GM19455 (cell line): ENCODE data around the gene PNPO.

Source experiments
- ATAC-seq: cut with Tn5 transposase; IDR thresholded peaks from one replicate; pipeline ENCODE4 v1.9.1; 2021; ENCODE audit not compliant: unreplicated experiment

The PNPO gene

GRCh38 chr17:47941246-47942095 is at the start of gene PNPO:
PNPO (plus strand) TSS chr17:47941571; CDS start chr17:47941676, 105 bp downstream.
- peak; percentile 93 for ATAC-seq

DNA sequence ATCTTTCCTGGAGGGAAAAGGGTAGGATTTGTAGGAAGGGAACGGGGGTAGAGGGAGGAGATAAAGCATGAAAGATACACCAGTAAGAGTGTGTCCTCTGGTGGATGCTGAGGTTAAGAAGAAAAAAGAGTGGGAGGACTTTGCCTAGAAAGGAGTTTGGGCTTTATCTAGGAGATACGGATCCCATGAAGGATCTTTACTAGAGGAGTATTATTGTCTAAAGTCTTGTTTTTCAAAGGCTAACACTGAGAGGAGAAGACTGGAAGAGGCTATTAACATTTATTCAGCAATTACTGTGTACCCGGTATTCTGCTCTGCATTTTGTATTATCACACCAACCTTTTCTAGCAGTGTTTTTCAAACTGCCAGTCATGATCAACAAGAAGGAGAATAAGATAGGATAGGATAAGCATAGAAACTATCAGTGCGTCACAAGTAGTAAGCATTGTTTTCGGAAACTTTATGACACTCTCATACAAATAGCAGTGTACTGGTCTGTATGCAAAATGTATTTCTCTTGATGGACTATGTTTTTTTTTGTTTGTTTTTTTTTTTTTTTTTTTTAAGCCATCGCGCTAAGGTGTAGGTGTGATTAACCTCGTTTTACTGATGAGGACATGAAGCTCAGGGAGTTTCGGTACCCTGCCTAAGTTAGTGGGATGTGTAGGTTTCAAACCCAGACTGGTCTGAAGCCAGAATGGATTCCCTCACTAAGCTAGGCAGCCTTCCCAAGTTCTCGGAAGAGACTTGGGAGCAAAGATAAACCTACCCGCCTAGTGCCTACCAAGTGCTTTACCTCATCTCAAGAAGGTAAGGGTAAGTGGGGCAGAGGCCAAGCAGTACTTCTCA is 46.6 kb upstream of the PNPO start:
- no peak for ATAC-seq

GRCh38 chr17:47895347-47895855 is 46.0 kb upstream of the PNPO start:
- ATAC-seq, result no peak

GRCh38 chr17:47895856-47896671 is 45.3 kb upstream of the PNPO start, which contains the start of gene SP2:
SP2 (plus strand) TSS chr17:47896236; CDS start chr17:47896287, 51 bp downstream.
- peak; percentile 93 for ATAC-seq

DNA sequence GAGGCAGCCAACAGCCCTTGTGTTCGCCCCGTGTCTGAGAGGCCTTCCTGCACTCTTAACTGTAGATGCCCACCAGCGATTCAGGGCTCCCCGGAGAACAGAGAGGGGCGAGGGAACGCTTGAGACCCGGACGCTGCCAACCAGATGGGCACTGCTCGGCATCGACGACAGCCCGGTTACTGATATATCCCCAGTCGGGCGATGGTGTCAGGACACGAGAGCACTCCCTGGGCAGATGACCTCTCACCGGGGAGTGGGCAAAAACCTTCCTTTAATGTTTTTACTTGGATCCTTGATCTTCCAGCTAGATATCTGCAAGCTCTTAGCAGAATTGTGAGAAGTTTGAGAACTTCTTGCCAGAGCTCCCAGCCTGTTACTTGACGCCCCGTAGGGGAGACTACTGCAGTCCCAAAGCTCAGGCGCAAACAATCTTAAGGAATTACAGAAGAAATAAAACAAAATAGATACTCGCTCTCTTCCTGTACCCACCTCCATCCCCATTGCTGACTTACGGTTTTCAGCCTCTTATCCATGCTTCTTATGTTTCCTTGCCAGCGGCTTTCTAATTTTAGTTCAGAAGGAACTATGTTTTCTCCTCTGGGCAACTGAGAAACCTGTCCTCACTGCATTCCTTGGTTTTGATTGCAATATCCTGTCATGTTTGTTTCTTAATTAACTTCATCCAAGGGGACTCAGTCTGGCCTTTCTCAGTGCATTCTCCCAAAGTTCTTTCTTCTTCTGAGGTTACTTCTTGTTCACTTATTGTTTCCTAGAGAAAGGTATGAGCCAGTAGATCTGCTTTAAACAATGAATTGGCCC is 44.5 kb upstream of the PNPO start:
- no peak for ATAC-seq

DNA sequence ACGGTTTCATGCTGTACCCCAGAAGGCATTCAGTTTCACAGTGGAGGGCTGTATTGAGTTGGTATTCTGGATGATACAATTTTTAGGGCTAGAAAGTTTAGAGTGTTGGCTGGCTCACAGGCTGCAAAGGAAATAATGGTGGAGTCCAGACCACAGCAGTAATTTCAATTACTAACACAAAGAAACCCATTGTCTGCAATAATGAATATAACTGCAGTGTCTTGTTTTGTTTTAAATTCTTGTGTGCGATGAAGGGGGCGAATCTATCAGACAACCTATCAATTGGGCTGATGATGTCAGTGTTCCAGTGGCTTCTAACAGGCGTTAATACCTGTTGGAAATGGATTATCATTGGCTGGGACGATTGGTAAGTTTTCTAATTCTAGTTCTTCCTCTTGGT is 43.8 kb upstream of the PNPO start:
- ATAC-seq, result no peak

GRCh38 chr17:47898241-47898640 is 43.1 kb upstream of the PNPO start:
- no peak for ATAC-seq

- ATAC-seq, result no peak
Measured at GRCh38 chr17:47899643-47900042, 41.7 kb upstream of the PNPO start.

DNA sequence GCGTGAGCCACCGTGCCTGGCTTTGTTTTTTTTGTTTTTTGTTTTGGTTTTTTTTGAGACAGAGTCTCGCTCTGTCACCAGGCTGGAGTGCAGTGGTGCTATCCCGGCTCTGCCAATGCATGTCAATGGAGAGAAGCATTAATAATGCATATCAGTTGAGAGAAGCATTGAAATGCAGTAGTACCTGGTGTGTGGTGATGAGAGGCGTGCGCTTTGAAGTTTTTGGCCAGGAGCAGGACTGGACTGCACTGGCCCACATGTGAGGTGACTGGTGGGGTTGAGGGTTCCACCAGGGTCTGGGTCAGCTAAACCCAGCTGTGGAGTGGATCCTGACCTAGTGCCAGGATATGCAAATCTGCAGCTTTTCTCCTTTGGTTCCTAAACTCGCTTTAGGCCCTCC is 39.9 kb upstream of the PNPO start:
- no peak for ATAC-seq

GRCh38 chr17:47902039-47902744 is 39.2 kb upstream of the PNPO start:
- no peak for ATAC-seq

DNA sequence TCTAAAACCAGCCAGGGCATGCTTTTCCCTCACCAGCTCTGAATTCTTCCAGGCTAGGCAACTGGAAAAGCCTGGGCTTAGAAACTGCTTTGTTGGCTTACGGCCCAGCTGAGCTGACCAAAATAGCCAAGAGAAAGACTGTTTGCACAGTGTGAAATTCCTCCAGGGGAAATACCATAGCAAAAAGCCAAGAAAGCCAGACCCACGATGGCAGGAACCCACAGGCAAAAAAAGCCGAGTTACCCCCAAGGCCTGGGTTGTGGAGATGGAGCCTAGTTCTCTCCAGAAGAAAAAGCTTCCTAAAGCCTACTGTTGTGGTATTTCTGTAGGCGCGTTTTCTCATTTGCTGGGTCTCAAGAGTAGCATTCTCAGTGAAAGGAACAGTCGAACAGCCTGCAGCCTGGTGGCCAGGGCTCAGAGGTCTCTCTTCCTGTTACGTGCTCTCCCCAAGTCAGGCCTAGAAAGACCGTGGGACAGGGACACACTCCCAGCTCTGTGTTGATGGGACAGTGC is 36.1 kb upstream of the PNPO start:
- ATAC-seq, result no peak

- ATAC-seq, result no peak
Measured at GRCh38 chr17:47906443-47906842, 34.9 kb upstream of the PNPO start.

GRCh38 chr17:47907932-47908562 is 33.3 kb upstream of the PNPO start:
- ATAC-seq, result no peak

- ATAC-seq, result no peak
Measured at GRCh38 chr17:47913050-47913449, 28.3 kb upstream of the PNPO start.

- ATAC-seq, result no peak
Measured at GRCh38 chr17:47914306-47914948, 26.9 kb upstream of the PNPO start.

DNA sequence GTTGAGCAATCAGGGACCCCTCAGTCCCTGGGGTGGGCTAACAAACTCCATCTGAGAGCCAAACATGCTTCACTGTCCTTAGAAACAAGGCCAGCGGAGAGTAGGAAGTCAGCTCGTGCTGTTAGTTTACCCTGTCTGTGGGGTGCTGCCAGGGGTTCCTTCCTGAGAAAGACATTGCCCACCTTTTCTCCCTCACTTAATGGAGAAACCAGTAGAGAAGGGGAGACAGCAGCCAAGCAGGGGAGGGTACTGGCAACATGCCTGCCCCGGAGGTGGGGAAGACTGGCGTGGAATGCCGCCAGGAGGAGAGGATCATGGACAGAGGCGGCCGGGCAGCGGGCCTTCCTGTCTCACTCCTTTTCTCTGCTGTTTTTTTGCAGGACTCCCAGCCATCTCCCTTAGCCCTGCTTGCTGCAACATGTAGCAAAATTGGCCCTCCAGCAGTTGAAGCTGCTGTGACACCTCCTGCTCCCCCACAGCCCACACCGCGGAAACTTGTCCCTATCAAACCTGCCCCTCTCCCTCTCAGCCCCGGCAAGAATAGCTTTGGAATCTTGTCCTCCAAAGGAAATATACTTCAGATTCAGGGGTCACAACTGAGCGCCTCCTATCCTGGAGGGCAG is 25.5 kb upstream of the PNPO start:
- no peak for ATAC-seq

- no peak for ATAC-seq
Measured at GRCh38 chr17:47916489-47917208, 24.7 kb upstream of the PNPO start.
